Suppressor macrophage (primary cell): ENCODE measurements around the gene GPT2.

ENCODE experiments used
- DNase-seq, 4 experiments: peaks; one replicate each; pipeline ENCODE4 v3.0.0-alpha.2; 2020 to 2022

The GPT2 gene

GRCh38 chr16:46898006-46898405 is 13.8 kb downstream of the GPT2 start:
- DNase-seq = no peak

- DNase-seq = peak; percentile 63 to 77 (median 72)
Measured at GRCh38 chr16:46899443-46900143, 15.4 kb downstream of the GPT2 start.

- DNase-seq = peak in 2 of 4 experiments; percentile 32 to 50
Measured at GRCh38 chr16:46900455-46901235, 16.5 kb downstream of the GPT2 start.

GRCh38 chr16:46901709-46902108 is 17.5 kb downstream of the GPT2 start:
- DNase-seq = no peak

- no peak for DNase-seq
Measured at GRCh38 chr16:46903255-46903905, 19.2 kb downstream of the GPT2 start.

GRCh38 chr16:46904471-46904870 is 20.3 kb downstream of the GPT2 start:
- no peak for DNase-seq

- DNase-seq = no peak
Measured at GRCh38 chr16:46906360-46907060, 22.3 kb downstream of the GPT2 start.

GRCh38 chr16:46907061-46907774 is 23.1 kb downstream of the GPT2 start:
- DNase-seq = no peak

- DNase-seq = peak; percentile 68 to 81 (median 77)
Measured at GRCh38 chr16:46908540-46909372, 24.6 kb downstream of the GPT2 start.

- DNase-seq = no peak
Measured at GRCh38 chr16:46911038-46911437, 26.9 kb downstream of the GPT2 start.

GRCh38 chr16:46911650-46912049 is 27.5 kb downstream of the GPT2 start:
- DNase-seq = no peak

- DNase-seq = no peak
Measured at GRCh38 chr16:46914556-46915201, 30.5 kb downstream of the GPT2 start.

- DNase-seq = no peak
Measured at GRCh38 chr16:46915483-46916025, 31.4 kb downstream of the GPT2 start.

GRCh38 chr16:46916980-46917379 is 32.8 kb downstream of the GPT2 start:
- no peak for DNase-seq

- no peak for DNase-seq
Measured at GRCh38 chr16:46918400-46918799, 34.2 kb downstream of the GPT2 start.

GRCh38 chr16:46918905-46919792 is 35.0 kb downstream of the GPT2 start:
- no peak for DNase-seq

GRCh38 chr16:46920402-46921068 is 36.4 kb downstream of the GPT2 start:
- no peak for DNase-seq

GRCh38 chr16:46922239-46922638 is 38.1 kb downstream of the GPT2 start:
- no peak for DNase-seq
